Limb (tissue), 2 donors: ENCODE data around the gene INHBC.
"Not testable (repeated sequence)": the region's sequence is repeated elsewhere in the genome, so short reads cannot be mapped to it uniquely, and the experiment has no call there.

ENCODE experiments used
- DNase-seq, 2 donors: peaks; one replicate each; pipeline ENCODE4 v3.0.0-alpha.2; 2016; ENCODE audit errors: extremely low spot score in 2 of 2

The INHBC gene

DNA sequence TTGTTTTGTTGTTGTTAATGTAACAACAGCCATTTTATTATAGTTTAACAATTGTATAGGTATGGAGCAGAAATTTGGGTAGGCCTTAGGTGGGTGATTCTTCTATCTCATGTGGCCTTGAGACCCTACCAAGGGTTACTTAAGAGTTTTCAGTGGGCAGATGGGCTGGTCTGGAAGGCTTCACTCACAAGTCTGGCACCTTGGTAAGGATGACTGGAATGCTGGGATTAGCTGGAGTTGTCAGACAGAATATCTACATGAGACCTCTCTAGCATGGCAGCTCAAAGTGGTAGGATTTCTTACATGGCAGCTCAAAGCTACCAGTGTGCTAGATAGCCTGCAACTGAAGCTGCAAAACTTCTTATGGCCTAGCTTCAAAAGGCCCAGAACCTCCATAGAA is 51.1 kb downstream of the INHBC start:
- no peak for DNase-seq

- DNase-seq: no peak
Observed at GRCh38 chr12:57487055-57487596, 52.5 kb downstream of the INHBC start.

DNA sequence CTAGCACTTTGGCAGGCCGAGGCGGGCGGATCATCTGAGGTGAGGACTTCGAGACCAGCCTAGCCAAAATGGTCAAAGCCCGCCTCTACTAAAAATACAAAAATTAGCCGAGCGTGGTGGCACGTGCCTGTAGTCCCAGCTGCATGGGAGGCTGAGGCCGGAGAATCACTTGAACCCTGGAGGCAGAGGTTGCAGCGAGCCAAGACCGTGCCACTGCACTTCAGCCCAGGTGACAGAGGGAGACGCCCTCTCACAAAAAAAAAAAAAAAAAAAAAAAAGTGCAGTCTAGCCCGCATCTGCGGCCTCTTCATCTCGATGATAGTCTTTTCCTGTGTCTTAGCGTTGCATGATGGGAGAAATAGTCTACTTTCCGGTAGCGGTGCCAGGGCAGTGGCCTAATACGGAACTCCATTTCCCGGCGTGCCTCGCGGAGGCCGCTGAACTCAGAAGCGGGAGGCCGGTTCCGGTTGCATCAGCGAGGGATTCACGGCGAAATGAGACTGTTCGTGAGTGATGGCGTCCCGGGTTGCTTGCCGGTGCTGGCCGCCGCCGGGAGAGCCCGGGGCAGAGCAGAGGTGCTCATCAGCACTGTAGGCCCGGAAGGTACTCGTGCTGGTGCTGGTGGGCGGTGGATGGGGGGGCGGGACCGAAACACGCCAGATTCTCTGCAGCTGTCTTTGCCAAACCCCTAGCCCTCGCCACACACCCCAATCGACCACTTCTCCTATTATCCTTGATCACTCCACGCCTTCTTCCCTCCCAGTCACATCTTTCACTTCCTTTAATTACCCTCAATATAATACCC is 53.2 kb downstream of the INHBC start, which contains the start of gene MARS1:
Gene MARS1, plus strand, starts transcription at position 472 of the 805 bp plus-strand sequence. Its CDS starts 23 bp downstream, at position 495.
- DNase-seq: peak; percentile 91 to 98

- no peak for DNase-seq
Observed at GRCh38 chr12:57488402-57489156, 54.0 kb downstream of the INHBC start.

- no peak for DNase-seq
Observed at GRCh38 chr12:57489157-57489641, 54.6 kb downstream of the INHBC start.

DNA sequence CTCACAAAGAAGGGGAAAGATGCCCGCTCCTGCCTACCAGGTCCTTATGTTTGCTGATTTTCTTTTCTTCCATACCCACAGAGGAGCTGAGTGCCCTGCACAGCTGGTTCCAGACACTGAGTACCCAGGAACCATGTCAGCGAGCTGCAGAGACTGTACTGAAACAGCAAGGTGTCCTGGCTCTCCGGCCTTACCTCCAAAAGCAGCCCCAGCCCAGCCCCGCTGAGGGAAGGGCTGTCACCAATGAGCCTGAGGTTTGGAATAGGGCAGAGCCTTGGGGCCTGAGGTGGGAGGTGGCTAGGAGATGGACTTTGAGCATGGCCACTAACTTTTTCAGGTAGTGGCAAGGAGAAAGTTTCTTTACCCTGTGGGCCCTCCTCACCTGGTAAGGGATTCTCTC is 55.5 kb downstream of the INHBC start:
- DNase-seq: no peak

DNA sequence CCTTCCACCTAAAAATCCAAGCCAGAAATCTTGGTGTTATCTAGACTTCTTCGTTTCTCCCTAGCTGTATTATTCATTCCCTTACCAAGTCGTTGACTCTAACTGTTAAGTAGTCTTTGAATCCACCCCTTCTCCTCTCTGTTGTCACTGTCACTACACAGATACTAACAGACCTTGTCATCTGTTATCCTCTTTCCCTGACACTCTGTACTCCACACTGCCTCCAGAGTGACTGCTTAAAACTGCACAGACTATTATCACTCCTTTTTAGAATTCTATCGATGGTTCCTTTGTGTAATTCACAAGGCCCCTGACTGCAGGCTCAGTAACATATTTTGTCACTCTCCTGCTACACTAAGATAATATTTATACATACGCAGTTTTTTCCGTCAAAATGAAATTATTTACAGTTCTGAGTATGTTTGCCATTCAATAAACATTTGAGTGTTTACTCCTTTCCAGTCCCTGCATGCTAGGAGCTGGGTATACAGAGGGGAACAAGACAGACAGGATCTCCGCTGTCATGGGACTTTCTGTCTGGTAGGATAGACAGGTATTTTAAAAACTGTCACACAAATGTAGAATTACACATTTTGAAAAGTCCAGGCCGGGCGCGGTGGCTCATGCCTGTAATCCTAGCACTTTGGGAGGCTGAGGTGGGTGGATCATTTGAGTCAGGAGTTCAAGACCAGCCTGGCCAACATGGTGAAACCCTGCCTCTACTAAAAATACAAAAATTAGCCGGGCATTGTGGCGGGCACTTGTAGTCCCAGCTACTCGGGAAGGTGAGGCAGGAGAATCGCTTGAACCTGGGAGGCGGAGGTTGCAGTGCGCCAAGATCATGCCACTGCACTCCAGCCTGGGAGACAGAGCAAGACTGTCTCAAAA is 57.1 kb downstream of the INHBC start:
- no peak for DNase-seq

GRCh38 chr12:57495051-57495701 is 60.6 kb downstream of the INHBC start:
- DNase-seq: not testable (repeated sequence)

GRCh38 chr12:57496822-57497221 is 62.2 kb downstream of the INHBC start:
- no peak for DNase-seq

- DNase-seq: no peak
Observed at GRCh38 chr12:57497223-57498131, 62.9 kb downstream of the INHBC start.

GRCh38 chr12:57498132-57498502 is 63.5 kb downstream of the INHBC start:
- no peak for DNase-seq

GRCh38 chr12:57498571-57498970 is 64.0 kb downstream of the INHBC start:
- DNase-seq: no peak

GRCh38 chr12:57500213-57500612 is 65.6 kb downstream of the INHBC start:
- no peak for DNase-seq
